Transverse colon (tissue), 4 donors: Measurements from ENCODE around the gene B3GALT4. TPM values are rescaled to one million over a fixed set of nuclear protein-coding genes. Genes with fewer than 3 reads are reported as not detected.
A peak's percentile ranks its signal among the peaks of the same experiment; 100 is the strongest.

Experiments
- DNase-seq: peaks from one replicate; pipeline ENCODE4 v3.0.0-alpha.2; 2019
- H3K27ac ChIP-seq, 4 donors: fragments of 200-600 bp; sonication (generic); 2 replicates each; pipeline ENCODE4 v1.5.1; 2016 to 2018; ENCODE audit warnings: inconsistent platforms in 4 of 4
- H3K27me3 ChIP-seq: fragments of 200-600 bp; sonication (generic); 2 replicates; pipeline ENCODE4 v1.5.1; 2017; ENCODE audit warnings: inconsistent platforms
- H3K36me3 ChIP-seq, 4 donors: fragments of 200-600 bp; sonication (generic); 2 replicates each; pipeline ENCODE4 v1.5.1; 2017 to 2019; ENCODE audit warnings: inconsistent platforms in 4 of 4
- H3K4me1 ChIP-seq, 4 donors: fragments of 200-600 bp; sonication (generic); 2 replicates each; pipeline ENCODE4 v1.5.1; 2017 to 2020; ENCODE audit warnings: inconsistent platforms in 4 of 4
- H3K4me3 ChIP-seq, 4 donors: fragments of 200-600 bp; sonication (generic); 1 replicate in 1 of 4; 2 replicates in 3 of 4; pipeline versions ENCODE4 v1.5.1 to v1.6.1; 2017 to 2019; ENCODE audit warnings: inconsistent platforms in 4 of 4
- H3K9me3 ChIP-seq, 2 donors: fragments of 200-600 bp; sonication (generic); 2 replicates each; pipeline ENCODE4 v1.5.1; 2017 to 2019; ENCODE audit warnings: inconsistent platforms in 2 of 2
- EP300 ChIP-seq: sonication (generic); formaldehyde crosslinking; IDR thresholded peaks from one replicate; pipeline ENCODE4 v1.6.1; 2017; ENCODE audit warnings: antibody characterized with exemption, low read depth
- POLR2A ChIP-seq: fragments of 450-650 bp; IDR thresholded peaks from one replicate; pipeline ENCODE4 v1.6.1; 2016; ENCODE audit warnings: antibody characterized with exemption, mild to moderate bottlenecking, moderate library complexity
- POLR2AphosphoS5 ChIP-seq, 3 donors: sonication (generic); formaldehyde crosslinking; IDR thresholded peaks; one replicate each; pipeline ENCODE4 v1.6.1; 2016; ENCODE audit warnings: antibody characterized with exemption in 3 of 3
- WGBS, 2 donors: methylation state at CpG; one replicate each; pipeline ENCODE4 v1.1.5; 2018; ENCODE audit warnings: low coverage in 1 of 2; 5-methylcytosine and 5-hydroxymethylcytosine counted together
- in situ Hi-C, 4 donors: fragments of 200-750 bp; cut with MboI; loops; one replicate each; pipeline versions ENCODE4 v1.15.0 to v1.15.1; 2017; ENCODE audit warnings: low sequenced_read_pairs in 3 of 4, low pct_ligation_motif_present in 1 of 4, low pct_unique_long_range_greater_than_20kb in 1 of 4
- intact Hi-C: fragments of 100-400 bp; cut with DNase I; formaldehyde crosslinking; loops from one replicate; pipeline ENCODE4 v1.15.1; 2023; ENCODE audit warnings: low total_unique reads
- total RNA-seq, 4 donors: library from RNA; depleted of rRNA; stranded (reverse); fragments of >200 nt; gene quantifications; one replicate each; pipeline ENCODE4 v1.1.0, GENCODE V29; 2016
- TF ChIP-seq, protein P1 (sequence below), 5 experiments: fragments of 200-600 bp in 3 of 5; fragments of 450-650 bp in 2 of 5; sonication (generic) in 3 of 5; IDR thresholded peaks; 1 replicate in 2 of 5; 2 replicates in 3 of 5; pipeline ENCODE4 v1.5.1; 2016 to 2017; ENCODE audit warnings: antibody characterized with exemption in 5 of 5, inconsistent platforms in 3 of 5, mild to moderate bottlenecking in 2 of 5, moderate library complexity in 1 of 5

The B3GALT4 gene
- total RNA-seq, 4 donors from 2014 or later, result 39.4 to 49.0 (median 41.8) TPM

DNA sequence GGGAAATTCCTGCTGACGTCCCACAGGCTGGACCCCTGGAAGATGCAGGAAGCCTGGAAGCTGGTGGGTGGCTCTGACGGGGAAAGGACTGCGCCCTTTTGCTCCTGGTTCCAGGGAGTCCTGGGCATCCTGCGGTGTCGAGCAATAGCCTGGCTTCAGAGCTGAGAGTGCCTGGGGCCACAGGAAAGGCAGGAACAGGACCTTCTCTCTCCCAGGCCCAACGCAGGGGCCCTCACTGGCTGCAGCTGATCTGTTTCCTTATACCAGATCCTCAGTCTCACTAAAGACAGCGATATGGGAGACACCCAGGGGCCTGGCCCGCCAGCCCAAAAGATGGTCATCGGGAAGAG, 1.4 kb downstream of the B3GALT4 start:
- Histone ChIP-seq H3K4me1 (peaks cover 24 to 51% (median 43%) of the 10 kb centered on the region in 4 donors), H3K4me3 (no peak overlapping the region), H3K27ac (peak overlapping the region; percentile 91 to 98 (median 94)), H3K36me3 (no peaks in the 10 kb centered on the region), H3K9me3 (no peaks in the 10 kb centered on the region), H3K27me3 (no peaks in the 10 kb centered on the region)
- DNase-seq, result no peak
- in situ Hi-C loops (no loop called here), intact Hi-C loops (no loop called here)
- TF ChIP-seq POLR2AphosphoS5 (IDR thresholded peaks at IDR 0.05), result no peak
- TF ChIP-seq EP300, result no peak
- TF ChIP-seq POLR2A, result no peak
- TF ChIP-seq, protein P1, sequence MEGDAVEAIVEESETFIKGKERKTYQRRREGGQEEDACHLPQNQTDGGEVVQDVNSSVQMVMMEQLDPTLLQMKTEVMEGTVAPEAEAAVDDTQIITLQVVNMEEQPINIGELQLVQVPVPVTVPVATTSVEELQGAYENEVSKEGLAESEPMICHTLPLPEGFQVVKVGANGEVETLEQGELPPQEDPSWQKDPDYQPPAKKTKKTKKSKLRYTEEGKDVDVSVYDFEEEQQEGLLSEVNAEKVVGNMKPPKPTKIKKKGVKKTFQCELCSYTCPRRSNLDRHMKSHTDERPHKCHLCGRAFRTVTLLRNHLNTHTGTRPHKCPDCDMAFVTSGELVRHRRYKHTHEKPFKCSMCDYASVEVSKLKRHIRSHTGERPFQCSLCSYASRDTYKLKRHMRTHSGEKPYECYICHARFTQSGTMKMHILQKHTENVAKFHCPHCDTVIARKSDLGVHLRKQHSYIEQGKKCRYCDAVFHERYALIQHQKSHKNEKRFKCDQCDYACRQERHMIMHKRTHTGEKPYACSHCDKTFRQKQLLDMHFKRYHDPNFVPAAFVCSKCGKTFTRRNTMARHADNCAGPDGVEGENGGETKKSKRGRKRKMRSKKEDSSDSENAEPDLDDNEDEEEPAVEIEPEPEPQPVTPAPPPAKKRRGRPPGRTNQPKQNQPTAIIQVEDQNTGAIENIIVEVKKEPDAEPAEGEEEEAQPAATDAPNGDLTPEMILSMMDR (IDR thresholded peaks at IDR 0.05), result no peak
- WGBS, 2 donors, result 92% methylated on average over 8 of the region's 9 CpGs; no CpG with 5 or more reads in 1 of the 2 donors

DNA sequence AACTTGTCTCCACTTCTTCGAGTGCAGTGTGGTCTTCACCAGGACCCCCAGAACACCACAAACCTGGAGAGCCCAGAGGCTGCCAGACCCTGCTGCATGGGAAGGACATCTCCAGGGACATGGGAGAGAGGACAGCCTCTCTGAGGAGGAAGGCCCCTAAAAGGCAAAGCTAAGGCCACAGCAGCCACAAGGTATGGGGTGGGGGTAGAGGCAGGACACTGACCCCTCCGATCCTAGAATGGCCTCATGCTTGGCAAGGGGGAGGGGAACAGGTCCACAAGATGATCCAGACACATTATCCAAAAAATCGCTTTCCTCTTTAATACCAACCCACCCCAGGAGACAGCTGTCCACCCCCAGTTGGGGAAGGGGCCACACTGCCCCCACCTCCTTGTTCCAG, 1.9 kb downstream of the B3GALT4 start:
- in situ Hi-C loops (no loop called here), intact Hi-C loops (no loop called here)
- H3K4me1 ChIP-seq, result peaks cover 23 to 46% (median 38%) of the 10 kb centered on the region in 4 donors
- no peaks in the 10 kb centered on the region for H3K27me3 ChIP-seq
- no peaks in the 10 kb centered on the region for H3K36me3 ChIP-seq
- TF ChIP-seq, protein P1 (IDR thresholded peaks at IDR 0.05), result no peak
- TF ChIP-seq EP300, result no peak
- TF ChIP-seq POLR2A, result no peak
- TF ChIP-seq POLR2AphosphoS5 (IDR thresholded peaks at IDR 0.05), result no peak
- H3K9me3 ChIP-seq, result no peaks in the 10 kb centered on the region
- 97% methylated on average over 3 of the region's 3 CpGs; no CpG with 5 or more reads in 1 of the 2 donors for WGBS, 2 donors
- H3K4me3 ChIP-seq, result no peak overlapping the region
- H3K27ac ChIP-seq, result peak overlapping the region in 1 of 4 donors; percentile 91
- no peak for DNase-seq

DNA sequence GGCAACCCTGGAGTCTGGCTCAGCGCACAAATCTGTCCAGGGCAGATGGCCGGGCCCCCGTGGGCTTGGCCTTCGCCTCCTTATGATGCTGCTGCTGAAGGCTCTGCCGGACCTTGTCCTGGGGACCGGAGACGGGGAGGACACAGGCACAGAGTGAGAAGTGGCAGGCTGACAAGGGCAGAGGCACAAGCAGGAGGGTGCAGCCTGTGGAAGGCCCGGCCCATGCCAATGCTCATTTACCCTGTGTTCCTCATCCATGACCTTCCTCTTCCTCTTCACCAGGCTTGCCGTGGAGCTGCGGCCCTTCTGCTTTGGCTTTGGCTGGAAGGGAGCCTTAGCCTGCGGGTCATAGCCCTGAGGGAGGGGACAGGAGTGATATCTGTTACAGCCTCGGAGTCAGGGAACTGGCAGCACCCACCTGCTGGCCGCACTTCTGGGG, 2.4 kb downstream of the B3GALT4 start:
- 75% methylated on average over 13 of the region's 13 CpGs; no CpG with 5 or more reads in 1 of the 2 donors for WGBS, 2 donors
- no peak overlapping the region for H3K4me3 ChIP-seq
- H3K9me3 ChIP-seq, result no peaks in the 10 kb centered on the region
- no peak for DNase-seq
- in situ Hi-C loops, result no loop called here
- H3K36me3 ChIP-seq, result no peaks in the 10 kb centered on the region
- TF ChIP-seq, protein P1 (IDR thresholded peaks at IDR 0.05), result no peak
- H3K4me1 ChIP-seq, result peaks cover 18 to 42% (median 34%) of the 10 kb centered on the region in 4 donors
- no peak overlapping the region for H3K27ac ChIP-seq
- H3K27me3 ChIP-seq, result no peaks in the 10 kb centered on the region
- intact Hi-C loops, result no loop called here

DNA sequence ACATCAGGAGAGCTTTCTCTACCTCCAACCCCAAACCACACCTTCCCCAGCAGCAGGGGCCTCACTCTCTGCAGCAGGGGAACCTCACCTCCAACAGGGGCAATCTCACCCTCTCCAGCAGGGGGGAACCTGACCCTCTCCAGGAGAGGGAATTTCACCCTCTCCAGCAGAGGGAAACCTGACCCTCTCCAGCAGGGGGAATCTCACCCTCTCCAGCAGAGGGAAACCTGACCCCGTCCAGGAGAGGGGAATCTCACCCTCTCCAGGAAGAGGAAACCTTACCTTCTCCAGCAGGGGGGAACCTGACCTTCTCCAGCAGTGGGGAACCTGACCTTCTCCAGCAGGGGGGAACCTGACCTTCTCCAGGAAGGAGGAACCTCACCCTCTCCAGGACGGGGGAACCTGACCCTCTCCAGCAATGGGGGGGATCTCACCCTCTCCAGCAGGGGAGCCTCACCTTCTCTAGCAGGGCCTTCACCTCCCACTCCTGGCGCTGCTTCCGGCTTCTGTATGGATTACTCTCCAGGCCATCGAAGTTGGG, 3.1 kb downstream of the B3GALT4 start:
- Histone ChIP-seq H3K36me3 (no peaks in the 10 kb centered on the region), H3K4me3 (no peak overlapping the region), H3K27ac (no peak overlapping the region), H3K4me1 (peaks cover 15 to 34% (median 26%) of the 10 kb centered on the region in 4 donors), H3K27me3 (no peaks in the 10 kb centered on the region), H3K9me3 (no peaks in the 10 kb centered on the region)
- no peak for TF ChIP-seq POLR2AphosphoS5 (IDR thresholded peaks at IDR 0.05)
- no peak for TF ChIP-seq POLR2A
- no peak for TF ChIP-seq EP300
- TF ChIP-seq, protein P1 (IDR thresholded peaks at IDR 0.05), result peak; percentile 11 to 67 (median 41)
- in situ Hi-C loops (no loop called here), intact Hi-C loops (no loop called here)
- DNase-seq, result no peak
- 67% methylated on average over 4 of the region's 5 CpGs; no CpG with 5 or more reads in 1 of the 2 donors for WGBS, 2 donors
